ENCODE measurements around the gene NUP205.

DNA sequence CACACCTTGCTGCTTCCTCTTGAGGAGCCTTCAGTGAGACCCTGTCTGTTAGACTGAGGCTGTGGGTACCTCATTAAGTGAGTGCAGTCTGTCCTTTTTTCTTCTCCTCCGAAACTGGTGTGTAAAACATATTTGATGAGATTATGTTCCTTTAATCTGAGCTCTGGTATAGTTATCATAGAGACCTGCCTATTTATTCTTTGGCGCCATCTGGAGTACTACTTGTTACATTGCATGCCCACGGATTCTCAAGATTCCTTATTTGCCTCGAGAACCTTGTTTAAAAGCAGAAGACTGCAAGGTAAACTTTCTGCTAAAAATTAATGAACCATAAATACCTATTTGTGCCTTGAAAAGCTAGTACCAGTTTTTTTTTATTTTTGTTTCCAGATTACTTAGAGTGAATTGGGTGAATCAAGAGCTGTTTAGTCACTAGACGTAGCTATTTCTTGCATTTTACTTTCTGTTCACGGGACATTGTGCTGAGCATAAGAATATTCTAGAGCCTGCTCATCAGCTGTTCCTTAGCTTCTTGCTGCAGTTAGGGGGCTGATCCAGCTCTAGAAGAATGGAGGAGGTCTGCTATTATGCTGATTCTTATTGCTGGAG, 87.7 kb downstream of the NUP205 start:
- TF ChIP-seq TAF1 (IDR thresholded peaks at IDR 0.05; ENCODE audit: borderline replicate concordance, insufficient read depth, low read length), result no peak
- TF ChIP-seq, protein P1, sequence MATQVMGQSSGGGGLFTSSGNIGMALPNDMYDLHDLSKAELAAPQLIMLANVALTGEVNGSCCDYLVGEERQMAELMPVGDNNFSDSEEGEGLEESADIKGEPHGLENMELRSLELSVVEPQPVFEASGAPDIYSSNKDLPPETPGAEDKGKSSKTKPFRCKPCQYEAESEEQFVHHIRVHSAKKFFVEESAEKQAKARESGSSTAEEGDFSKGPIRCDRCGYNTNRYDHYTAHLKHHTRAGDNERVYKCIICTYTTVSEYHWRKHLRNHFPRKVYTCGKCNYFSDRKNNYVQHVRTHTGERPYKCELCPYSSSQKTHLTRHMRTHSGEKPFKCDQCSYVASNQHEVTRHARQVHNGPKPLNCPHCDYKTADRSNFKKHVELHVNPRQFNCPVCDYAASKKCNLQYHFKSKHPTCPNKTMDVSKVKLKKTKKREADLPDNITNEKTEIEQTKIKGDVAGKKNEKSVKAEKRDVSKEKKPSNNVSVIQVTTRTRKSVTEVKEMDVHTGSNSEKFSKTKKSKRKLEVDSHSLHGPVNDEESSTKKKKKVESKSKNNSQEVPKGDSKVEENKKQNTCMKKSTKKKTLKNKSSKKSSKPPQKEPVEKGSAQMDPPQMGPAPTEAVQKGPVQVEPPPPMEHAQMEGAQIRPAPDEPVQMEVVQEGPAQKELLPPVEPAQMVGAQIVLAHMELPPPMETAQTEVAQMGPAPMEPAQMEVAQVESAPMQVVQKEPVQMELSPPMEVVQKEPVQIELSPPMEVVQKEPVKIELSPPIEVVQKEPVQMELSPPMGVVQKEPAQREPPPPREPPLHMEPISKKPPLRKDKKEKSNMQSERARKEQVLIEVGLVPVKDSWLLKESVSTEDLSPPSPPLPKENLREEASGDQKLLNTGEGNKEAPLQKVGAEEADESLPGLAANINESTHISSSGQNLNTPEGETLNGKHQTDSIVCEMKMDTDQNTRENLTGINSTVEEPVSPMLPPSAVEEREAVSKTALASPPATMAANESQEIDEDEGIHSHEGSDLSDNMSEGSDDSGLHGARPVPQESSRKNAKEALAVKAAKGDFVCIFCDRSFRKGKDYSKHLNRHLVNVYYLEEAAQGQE (IDR thresholded peaks at IDR 0.05; ENCODE audit: insufficient read depth in 1 of 2, low read depth in 2 of 2, low read length in 2 of 2), result no peak
